ENCODE data around the gene AP3B1.

- TF ChIP-seq CTCF (conservative IDR thresholded peaks at IDR 0.05 in 1 of 2, IDR thresholded peaks at IDR 0.05 in 1 of 2; ENCODE audit: low read depth in 1 of 2, low read length in 2 of 2) (no peak), EZH2 (IDR thresholded peaks at IDR 0.05; ENCODE audit: low read length, missing control alignments) (no peak)
Observed at GRCh38 chr5:77952636-77953212, 341.8 kb downstream of the AP3B1 start.

Measured in fibroblast of lung (primary cell).